Nephron progenitor cell (in vitro differentiated cells): Measurements from ENCODE around the gene C10orf90.

Experiments used
- DNase-seq: peaks from one replicate; pipeline ENCODE4 v3.0.0; 2021
- H3K27ac Mint-ChIP-seq: 2 replicates; pipeline ENCODE4 v1.8.0; 2021; ENCODE audit warnings: mild to moderate bottlenecking, moderate library complexity, mixed read lengths
- H3K27me3 Mint-ChIP-seq: 2 replicates; pipeline ENCODE4 v1.8.0; 2021; ENCODE audit warnings: mild to moderate bottlenecking, low read depth, mixed read lengths; ENCODE audit not compliant: poor library complexity
- H3K36me3 Mint-ChIP-seq: 2 replicates; pipeline ENCODE4 v1.8.0; 2021; ENCODE audit warnings: low read depth, mixed read lengths
- H3K4me1 Mint-ChIP-seq: 2 replicates; pipeline ENCODE4 v1.8.0; 2021; ENCODE audit warnings: mixed read lengths
- H3K4me3 Mint-ChIP-seq: 2 replicates; pipeline ENCODE4 v1.8.0; 2021; ENCODE audit warnings: mild to moderate bottlenecking, moderate library complexity, mixed read lengths
- H3K9me3 Mint-ChIP-seq: 2 replicates; pipeline ENCODE4 v1.8.0; 2021; ENCODE audit warnings: mild to moderate bottlenecking, moderate library complexity, mixed read lengths
- CTCF ChIP-seq: fragments of 200-600 bp; sonication (generic); IDR thresholded peaks from 2 replicates; pipeline ENCODE4 v1.5.0; 2021; ENCODE audit warnings: antibody characterized with exemption

The C10orf90 gene

DNA sequence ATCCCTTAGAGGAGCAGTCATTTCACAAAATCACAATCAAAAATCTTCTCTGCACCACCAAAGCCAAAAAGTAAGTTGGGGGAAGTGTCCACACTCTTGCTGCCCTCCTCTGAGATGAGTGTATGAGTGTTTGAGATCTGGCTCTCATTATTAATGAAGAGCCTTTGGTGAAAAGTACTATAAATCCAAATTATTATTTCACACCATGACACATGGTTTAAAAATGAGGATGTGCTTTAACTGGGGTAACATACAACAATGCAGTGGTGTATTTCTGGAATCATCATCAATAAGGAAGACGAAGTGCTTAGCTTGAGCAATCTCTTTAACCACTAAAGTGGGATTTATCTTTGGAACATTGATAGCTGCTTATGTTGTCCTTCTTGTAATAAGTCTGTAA, 168.1 kb downstream of the C10orf90 start:
- no peak overlapping the region for H3K27ac Mint-ChIP-seq
- H3K4me1 Mint-ChIP-seq = no peaks in the 10 kb centered on the region
- no peaks in the 10 kb centered on the region for H3K36me3 Mint-ChIP-seq
- no peak overlapping the region for H3K4me3 Mint-ChIP-seq
- no peak for DNase-seq
- no peaks in the 10 kb centered on the region for H3K9me3 Mint-ChIP-seq
- H3K27me3 Mint-ChIP-seq = peaks cover 9% of the 10 kb centered on the region
- no peak for TF ChIP-seq CTCF

DNA sequence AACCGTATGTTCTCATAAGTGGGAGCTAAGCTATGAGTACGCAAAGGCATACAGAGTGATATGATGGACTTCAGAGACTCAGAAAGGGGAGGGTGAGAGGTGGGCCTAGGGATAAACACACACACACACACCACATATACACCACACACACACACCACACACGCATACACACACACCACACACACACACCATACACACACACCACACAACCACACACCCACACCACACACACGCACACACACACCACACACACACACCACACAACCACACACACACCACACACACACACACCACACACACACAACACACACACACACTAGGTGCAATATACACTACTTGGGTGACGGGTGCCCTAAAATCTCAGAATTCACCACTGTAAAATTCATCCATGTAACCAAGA, 168.7 kb downstream of the C10orf90 start:
- no peak for TF ChIP-seq CTCF
- Mint-ChIP-seq H3K9me3 (no peaks in the 10 kb centered on the region), H3K36me3 (no peaks in the 10 kb centered on the region), H3K4me1 (no peaks in the 10 kb centered on the region), H3K4me3 (no peak overlapping the region), H3K27ac (no peak overlapping the region), H3K27me3 (peaks cover 11% of the 10 kb centered on the region)
- DNase-seq = no peak

GRCh38 chr10:126500866-126501265, 169.6 kb downstream of the C10orf90 start:
- Mint-ChIP-seq H3K27me3 (peaks cover 14% of the 10 kb centered on the region), H3K36me3 (no peaks in the 10 kb centered on the region), H3K9me3 (no peaks in the 10 kb centered on the region), H3K4me1 (no peaks in the 10 kb centered on the region), H3K4me3 (no peak overlapping the region), H3K27ac (no peak overlapping the region)
- TF ChIP-seq CTCF = no peak
- DNase-seq = no peak

GRCh38 chr10:126500185-126500584, 170.3 kb downstream of the C10orf90 start:
- no peaks in the 10 kb centered on the region for H3K36me3 Mint-ChIP-seq
- H3K27me3 Mint-ChIP-seq = peaks cover 14% of the 10 kb centered on the region
- no peaks in the 10 kb centered on the region for H3K4me1 Mint-ChIP-seq
- DNase-seq = no peak
- TF ChIP-seq CTCF = no peak
- no peaks in the 10 kb centered on the region for H3K9me3 Mint-ChIP-seq
- H3K4me3 Mint-ChIP-seq = no peak overlapping the region
- H3K27ac Mint-ChIP-seq = no peak overlapping the region

DNA sequence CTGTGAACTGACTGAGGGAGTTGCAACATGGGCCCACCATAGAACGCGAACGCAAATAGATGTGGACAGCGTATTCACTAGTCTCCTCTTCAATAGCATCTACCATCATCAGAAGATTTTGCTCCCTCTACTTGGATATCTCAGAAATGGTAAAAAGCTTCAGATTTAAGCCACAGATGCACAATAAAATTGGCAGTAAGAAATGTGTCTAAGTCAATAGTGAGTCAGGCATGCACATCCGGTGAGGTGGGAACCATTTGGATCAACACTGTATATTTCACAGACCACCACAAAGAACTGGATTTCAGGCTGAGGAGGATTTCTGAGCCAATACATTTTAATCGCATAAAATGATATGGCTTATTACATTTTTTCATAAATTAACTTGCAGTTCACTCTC, 170.7 kb downstream of the C10orf90 start:
- H3K4me3 Mint-ChIP-seq = no peak overlapping the region
- no peak for DNase-seq
- H3K27ac Mint-ChIP-seq = no peak overlapping the region
- TF ChIP-seq CTCF = no peak
- no peaks in the 10 kb centered on the region for H3K4me1 Mint-ChIP-seq
- peaks cover 13% of the 10 kb centered on the region for H3K27me3 Mint-ChIP-seq
- no peaks in the 10 kb centered on the region for H3K36me3 Mint-ChIP-seq
- H3K9me3 Mint-ChIP-seq = no peaks in the 10 kb centered on the region

DNA sequence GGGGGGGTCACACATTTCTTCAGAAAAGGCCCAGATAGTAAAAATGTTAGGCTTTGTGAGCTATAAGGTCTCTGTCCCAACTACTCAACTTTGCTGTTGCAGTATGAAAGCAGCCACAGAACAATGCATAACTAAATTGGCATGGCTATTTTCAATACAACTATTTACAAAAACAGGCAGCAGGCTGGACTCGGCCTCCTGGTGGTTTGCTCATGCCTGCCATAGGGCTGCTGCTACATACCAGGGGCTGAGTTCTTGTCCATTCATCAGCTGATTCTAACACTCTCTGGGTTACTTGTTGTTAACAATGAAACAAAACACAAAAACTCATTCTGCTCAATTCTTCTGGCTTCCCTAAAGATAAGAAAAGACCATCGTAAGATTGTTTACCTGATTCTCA, 172.8 kb downstream of the C10orf90 start:
- Mint-ChIP-seq H3K4me1 (no peaks in the 10 kb centered on the region), H3K4me3 (no peak overlapping the region)

More for the DNA sequence above, 172.8 kb downstream of the C10orf90 start:
- no peak overlapping the region for H3K27ac Mint-ChIP-seq
- no peaks in the 10 kb centered on the region for H3K36me3 Mint-ChIP-seq
- DNase-seq = no peak
- no peaks in the 10 kb centered on the region for H3K9me3 Mint-ChIP-seq
- H3K27me3 Mint-ChIP-seq = peaks cover 12% of the 10 kb centered on the region
- TF ChIP-seq CTCF = no peak
